CD4-positive, alpha-beta T cell treated with Interleukin-15 for 1 hour (primary cell): ENCODE measurements around the gene HSPA14.
"Not testable (repeated sequence)": the region's sequence is repeated elsewhere in the genome, so short reads cannot be mapped to it uniquely, and the experiment has no call there.

ENCODE experiments used
- DNase-seq: peaks from one replicate; pipeline ENCODE4 v3.0.0-alpha.2; 2020

The HSPA14 gene

GRCh38 chr10:14838582-14839304 is 637 bp downstream of the HSPA14 start:
- DNase-seq, result peak; percentile 21

DNA sequence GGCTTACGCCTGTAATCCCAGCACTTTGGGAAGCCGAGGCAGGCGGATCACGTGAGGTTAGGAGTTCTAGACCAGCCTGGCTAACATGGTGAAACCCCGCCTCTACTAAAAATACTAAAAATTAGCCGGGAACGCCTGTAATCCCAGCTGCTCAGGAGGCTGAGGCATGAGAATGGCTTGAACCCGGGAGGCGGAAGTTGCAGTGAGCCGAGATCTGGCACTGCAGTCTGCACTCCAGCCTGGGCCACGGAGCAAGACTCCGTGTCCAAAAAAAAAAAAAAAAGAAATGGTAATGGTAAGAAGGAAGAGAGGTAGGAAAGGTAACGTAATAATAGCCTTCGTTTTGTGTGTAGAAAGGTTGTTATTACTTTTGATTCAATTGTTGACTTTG is 1.2 kb downstream of the HSPA14 start:
- no peak for DNase-seq

DNA sequence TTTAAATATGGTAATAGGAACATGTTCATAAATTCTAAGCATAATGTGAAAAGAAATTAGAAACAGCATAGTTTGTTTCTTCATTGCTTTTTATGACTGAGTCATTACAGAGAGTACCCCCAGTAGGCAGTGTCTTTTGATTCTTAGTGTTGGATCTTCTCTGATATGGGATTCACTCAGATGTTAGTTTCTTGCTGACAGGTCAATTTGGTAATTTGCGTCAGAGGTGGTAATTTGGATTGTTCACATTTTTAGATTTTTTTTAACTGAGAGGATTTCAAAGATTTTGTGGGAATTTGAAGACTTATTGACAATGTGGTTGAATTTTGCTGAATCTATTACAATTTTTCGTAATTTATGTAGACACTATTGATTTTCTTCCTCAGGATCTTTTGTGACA is 2.1 kb downstream of the HSPA14 start:
- DNase-seq, result no peak

- no peak for DNase-seq
Measured at GRCh38 chr10:14843327-14843988, 5.4 kb downstream of the HSPA14 start.

GRCh38 chr10:14844948-14845347 is 6.8 kb downstream of the HSPA14 start:
- no peak for DNase-seq

DNA sequence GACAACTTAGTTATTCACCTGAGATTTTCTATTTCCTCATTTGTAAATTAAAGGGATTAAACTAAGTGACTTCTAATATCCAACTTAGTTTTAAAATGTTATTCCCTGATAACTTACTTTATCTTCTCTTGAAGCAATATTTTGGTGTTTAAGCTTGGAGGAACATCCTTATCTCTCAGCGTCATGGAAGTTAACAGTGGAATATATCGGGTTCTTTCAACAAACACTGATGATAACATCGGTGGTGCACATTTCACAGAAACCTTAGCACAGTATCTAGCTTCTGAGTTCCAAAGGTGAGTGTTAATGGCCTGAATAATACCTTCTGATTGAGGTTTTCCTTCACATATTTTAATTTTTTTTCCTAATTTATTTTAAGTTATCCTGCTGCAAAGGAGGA is 14.1 kb downstream of the HSPA14 start:
- DNase-seq, result no peak

DNA sequence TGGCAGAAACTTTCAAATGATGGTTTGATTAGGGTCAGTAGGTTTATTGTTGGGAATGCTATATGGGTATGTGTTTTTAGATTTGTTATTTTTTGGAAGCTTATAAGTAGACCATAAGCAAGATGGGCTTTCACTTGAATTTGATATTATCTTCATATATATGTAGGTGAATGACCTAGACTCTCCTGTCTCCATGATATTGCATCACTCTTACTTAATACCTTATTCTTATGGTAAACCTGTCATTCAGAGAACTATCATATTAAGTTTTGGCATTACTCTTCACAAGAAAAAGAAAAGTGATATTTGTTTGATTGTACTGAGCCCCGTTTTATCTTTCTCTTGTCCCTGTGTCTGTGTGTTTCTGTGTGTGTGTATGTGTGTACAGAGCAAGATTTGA is 17.3 kb downstream of the HSPA14 start:
- no peak for DNase-seq

DNA sequence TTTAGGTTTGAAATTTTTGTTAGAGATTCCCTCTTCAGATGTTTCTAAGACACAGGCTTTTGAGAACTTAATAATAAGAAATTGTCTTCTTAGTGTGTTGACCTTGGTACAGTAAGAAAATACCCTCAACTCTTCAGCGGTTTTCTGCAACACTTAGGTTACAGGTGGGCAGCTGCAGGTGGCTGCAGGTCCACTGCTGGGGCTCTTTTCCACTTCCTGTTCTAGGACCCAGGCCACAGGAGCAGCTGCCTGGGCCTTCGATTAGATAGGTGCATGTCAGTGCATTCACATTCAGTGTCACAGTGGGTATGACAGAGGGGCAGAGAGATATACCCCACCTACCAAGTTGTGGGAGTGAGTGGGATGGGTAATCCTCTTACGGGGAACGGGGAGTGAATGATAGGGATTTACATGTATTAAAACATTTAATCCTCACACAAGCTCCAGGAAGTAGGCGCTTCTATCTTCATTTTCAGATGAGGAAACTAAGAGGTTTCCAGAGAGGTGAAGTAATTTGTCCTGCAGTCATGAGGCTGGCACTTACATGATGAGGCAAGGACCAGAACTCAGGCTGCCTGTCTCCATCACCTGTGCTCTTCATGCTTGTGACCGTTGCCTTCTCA is 20.3 kb downstream of the HSPA14 start:
- no peak for DNase-seq

DNA sequence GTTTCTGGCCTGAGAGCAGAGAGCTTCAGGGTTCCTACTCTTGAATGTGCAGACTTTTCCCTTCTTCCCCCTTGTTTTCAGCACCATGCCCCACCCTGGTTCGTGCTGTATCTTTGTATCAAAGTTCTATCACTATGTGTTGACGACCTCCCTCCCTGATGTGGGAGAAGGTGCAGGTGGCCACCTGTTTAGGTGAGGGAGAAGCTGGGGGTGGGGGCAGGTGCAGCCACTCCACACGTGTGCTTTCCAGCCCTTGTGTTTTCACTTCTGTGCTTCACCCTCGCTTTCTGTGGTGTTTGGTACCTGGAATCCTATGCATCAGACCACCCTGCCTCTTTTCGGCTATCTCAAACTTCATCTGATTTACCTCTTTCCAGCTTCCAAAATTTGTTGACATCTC is 20.9 kb downstream of the HSPA14 start:
- no peak for DNase-seq

DNA sequence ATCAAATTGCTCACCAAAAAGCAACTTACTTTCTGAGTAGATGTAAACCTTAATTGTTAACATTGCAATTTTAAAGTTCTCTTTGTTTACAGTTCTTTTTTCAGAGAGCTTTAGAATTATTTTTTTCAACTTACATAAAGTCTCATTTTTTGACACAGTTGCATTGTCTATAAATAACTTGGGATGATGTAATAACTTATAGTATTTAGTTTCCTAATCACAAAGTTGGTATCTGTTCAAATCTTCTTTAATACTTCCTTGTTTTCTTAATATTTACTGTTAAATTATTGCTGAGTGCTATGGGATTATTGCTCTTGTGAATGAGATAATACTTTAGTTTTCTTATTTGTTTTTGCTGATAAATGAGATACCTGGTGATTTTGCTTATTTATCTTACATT is 21.7 kb downstream of the HSPA14 start:
- no peak for DNase-seq

DNA sequence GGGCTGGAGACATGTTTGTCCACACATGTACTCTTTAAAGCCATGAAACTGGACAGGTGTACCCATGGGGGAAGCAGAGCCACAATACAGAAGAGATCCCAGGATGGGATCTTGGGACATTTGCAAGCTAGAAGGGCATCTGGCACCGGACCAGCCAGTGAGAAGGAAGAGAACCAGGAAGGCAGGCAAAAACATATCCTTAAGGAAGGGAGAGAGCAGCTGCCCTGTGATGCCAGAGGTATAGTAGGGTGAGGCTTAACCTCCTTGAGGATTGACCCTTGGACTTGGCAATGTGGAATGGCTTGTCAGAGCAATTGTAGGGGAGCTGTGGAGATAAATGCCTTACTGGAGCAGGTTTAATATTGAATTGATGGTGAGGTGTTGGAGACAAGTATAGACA is 22.7 kb downstream of the HSPA14 start:
- DNase-seq, result no peak

DNA sequence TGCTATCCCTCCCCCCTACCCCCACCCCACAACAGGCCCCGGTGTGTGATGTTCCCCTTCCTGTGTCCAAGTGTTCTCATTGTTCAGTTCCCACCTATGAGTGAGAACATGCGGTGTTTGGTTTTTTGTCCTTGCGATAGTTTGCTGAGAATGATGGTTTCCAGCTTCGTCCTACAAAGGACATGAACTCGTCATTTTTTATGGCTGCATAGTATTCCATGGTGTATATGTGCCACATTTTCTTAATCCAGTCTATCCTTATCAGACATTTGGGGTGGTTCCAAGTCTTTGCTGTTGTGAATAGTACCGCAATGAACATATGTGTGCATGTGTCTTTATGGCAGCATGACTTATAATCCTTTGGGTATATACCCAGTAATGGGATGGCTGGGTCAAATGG is 26.4 kb downstream of the HSPA14 start:
- DNase-seq, result not testable (repeated sequence)

- DNase-seq, result not testable (repeated sequence)
Measured at GRCh38 chr10:14864871-14865270, 26.8 kb downstream of the HSPA14 start.

DNA sequence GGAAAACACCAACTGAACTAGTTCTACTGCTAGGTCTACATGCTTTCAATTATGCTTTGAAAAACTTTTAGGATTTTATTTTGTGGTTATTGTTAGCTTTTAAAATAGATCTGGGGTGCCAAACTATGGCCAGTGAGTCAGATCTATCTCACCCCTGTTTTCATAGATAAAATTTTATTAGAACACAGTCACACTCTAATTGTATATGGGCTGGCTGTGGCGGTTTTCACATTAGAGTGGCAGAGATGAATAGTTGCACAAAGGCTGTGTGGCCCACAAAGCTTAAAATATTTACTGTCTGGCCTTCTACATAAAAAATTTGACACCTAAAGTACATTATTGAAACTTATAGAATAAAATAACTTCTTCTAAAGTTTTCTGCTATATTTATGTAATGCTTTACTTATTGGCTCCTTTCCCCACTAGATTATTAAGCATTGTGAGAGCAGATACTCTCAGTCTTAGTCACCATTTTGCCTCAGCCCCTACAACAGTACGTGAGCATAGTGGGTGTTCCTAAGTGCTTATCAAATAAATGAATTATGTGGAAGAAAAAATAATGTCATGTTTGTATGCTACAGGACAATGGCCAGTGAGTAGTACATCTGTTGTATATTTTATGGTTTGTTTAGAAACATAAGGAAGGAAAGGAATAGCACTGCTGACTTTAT is 35.1 kb downstream of the HSPA14 start:
- no peak for DNase-seq

DNA sequence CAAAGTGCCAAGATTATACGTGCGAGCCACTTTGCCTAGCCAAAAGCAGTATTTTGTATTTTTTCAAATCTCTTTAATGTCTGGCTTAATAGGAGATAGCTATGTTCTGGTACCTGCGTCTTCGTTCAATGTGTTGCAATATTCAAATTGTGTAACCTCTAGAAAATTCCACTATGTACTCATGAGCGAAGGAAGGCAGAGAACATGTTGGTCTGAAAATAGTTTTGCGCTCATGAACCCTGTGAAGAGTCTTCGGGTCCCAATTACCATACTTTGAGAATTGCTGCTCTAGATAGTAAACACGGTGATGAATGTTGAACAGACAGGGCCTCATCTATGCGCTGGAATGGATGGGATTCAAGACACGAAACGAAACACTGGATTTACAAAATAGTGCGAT is 37.8 kb downstream of the HSPA14 start:
- DNase-seq, result no peak

- no peak for DNase-seq
Measured at GRCh38 chr10:14876764-14877163, 38.7 kb downstream of the HSPA14 start.

- peak; percentile 94 for DNase-seq
Measured at GRCh38 chr10:14878266-14879123, 40.4 kb downstream of the HSPA14 start, which contains the start of gene SUV39H2. Gene SUV39H2, plus strand, starts transcription at chr10:14878866. Its CDS starts 23 bp downstream, at chr10:14878889.

DNA sequence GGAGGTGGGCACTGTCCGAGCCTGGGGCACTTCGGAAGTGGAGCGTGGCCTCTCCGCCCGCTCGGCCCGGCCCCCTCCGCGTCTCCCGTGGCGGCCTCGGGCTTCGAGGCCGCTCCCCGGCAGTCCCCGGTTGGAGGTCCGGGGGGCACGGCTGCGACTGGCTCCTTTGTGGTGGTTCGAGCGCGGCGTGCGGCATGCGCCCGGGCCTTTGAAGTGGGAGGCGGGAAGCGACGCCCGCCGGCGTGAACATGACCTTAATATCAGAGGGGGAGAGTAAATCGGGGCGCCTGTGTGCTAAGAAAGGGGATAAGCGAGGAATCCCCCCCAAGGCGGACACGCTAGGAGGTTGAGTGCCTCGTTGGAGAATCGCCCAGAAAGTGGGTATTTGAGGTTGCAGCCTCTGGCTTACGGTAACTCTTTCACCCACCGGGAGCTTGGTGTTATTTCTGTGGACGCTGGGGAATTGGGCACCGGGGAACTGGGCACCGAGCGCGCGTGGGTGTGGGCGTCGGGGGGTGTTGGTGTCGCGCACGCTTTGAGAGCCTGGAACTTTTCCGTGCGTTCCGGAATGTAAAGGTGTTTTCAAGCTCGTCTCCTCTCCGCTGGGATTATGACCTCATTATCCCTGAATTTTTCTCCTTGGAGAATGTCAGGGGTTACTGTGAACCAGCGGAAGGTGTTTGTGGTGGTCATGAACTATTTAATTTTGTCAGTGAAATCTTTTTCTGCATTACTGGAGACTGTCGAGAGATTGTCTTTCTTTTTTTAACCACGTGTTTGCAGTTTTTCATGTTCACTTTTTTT is 41.2 kb downstream of the HSPA14 start:
- DNase-seq, result peak; percentile 19

- no peak for DNase-seq
Measured at GRCh38 chr10:14879928-14880193, 41.8 kb downstream of the HSPA14 start.

- DNase-seq, result no peak
Measured at GRCh38 chr10:14880229-14880628, 42.1 kb downstream of the HSPA14 start.

DNA sequence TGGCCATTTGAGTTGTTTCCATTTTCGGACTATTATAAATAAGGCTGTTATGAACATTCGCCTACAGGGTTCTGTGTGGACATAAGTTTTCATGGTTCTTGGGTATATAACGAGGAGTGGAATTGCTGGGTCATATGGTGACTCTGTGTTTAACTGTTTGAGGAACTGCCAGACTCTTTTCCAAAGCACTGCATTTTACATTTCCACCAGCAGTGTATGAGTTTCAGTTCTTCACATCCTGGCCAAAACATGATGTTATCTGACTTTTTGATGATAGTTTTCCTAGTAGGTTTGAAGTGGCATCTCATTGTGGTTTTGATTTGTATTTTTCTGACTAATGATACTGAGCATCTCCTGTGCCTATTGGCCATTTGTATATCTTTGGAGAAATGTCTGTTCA is 46.0 kb downstream of the HSPA14 start:
- no peak for DNase-seq

DNA sequence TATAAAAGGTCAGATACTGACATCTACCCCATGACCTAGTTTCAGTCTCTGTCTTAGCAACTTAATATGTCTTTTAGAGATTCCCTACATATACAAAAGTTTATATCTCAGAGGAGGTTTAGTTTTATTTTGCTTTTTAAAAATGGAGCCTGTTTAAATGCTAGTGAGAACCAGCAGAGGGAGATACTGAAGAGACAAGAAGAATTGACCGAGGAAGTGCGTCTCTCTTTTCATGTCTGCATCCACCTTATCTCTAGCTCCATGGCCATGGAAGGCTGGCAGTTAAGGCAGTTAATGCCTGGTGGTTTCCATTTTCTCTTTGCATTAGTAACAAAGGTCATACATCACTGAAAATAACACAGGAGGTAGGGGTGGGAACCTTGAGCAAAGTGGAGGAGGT is 51.2 kb downstream of the HSPA14 start:
- no peak for DNase-seq
